ENCODE results near the gene COQ10A.

COQ10A gene

GRCh38 chr12:56304276-56304675 is 37.5 kb downstream of the COQ10A start:
- H3K4me3 ChIP-seq (ENCODE audit: low read depth, low read length), result no peak overlapping the region
- no peak for TF ChIP-seq CTCF (IDR thresholded peaks at IDR 0.05; ENCODE audit: low read depth, low read length)

- TF ChIP-seq CTCF (IDR thresholded peaks at IDR 0.05; ENCODE audit: low read depth, low read length), result no peak
Observed at GRCh38 chr12:56304872-56305590, 38.3 kb downstream of the COQ10A start.

GRCh38 chr12:56307221-56307965 is 40.7 kb downstream of the COQ10A start:
- TF ChIP-seq CTCF (IDR thresholded peaks at IDR 0.05; ENCODE audit: low read depth, low read length), result no peak
- H3K4me3 ChIP-seq (ENCODE audit: low read depth, low read length), result no peak overlapping the region

More at GRCh38 chr12:56304872-56305590, 38.3 kb downstream of the COQ10A start:
- H3K4me3 ChIP-seq (ENCODE audit: low read depth, low read length), result no peak overlapping the region

- no peak for TF ChIP-seq CTCF (IDR thresholded peaks at IDR 0.05; ENCODE audit: low read depth, low read length)
- no peak overlapping the region for H3K4me3 ChIP-seq (ENCODE audit: low read depth, low read length)
Observed at GRCh38 chr12:56308714-56309113, 42.0 kb downstream of the COQ10A start.

GRCh38 chr12:56311003-56311402 is 44.3 kb downstream of the COQ10A start:
- H3K4me3 ChIP-seq (ENCODE audit: low read depth, low read length), result no peak overlapping the region
- no peak for TF ChIP-seq CTCF (IDR thresholded peaks at IDR 0.05; ENCODE audit: low read depth, low read length)

GRCh38 chr12:56315249-56315621 is 48.5 kb downstream of the COQ10A start:
- no peak for TF ChIP-seq CTCF (IDR thresholded peaks at IDR 0.05; ENCODE audit: low read depth, low read length)
- H3K4me3 ChIP-seq (ENCODE audit: low read depth, low read length), result peak overlapping the region; percentile 96
